GM18511 (cell line): ENCODE measurements around the gene KATNBL1.
"Not testable (repeated sequence)": the region's sequence is repeated elsewhere in the genome, so short reads cannot be mapped to it uniquely, and the experiment has no call there.

ENCODE experiments used
- ATAC-seq: cut with Tn5 transposase; IDR thresholded peaks from one replicate; pipeline ENCODE4 v1.9.1; 2021; ENCODE audit warnings: mild to moderate bottlenecking, moderate library complexity; ENCODE audit not compliant: unreplicated experiment

KATNBL1 gene

GRCh38 chr15:34203305-34203704 lies 6.6 kb downstream of the KATNBL1 start:
- ATAC-seq = no peak

- not testable (repeated sequence) for ATAC-seq
Measured at GRCh38 chr15:34193272-34193671, 16.6 kb downstream of the KATNBL1 start.

DNA sequence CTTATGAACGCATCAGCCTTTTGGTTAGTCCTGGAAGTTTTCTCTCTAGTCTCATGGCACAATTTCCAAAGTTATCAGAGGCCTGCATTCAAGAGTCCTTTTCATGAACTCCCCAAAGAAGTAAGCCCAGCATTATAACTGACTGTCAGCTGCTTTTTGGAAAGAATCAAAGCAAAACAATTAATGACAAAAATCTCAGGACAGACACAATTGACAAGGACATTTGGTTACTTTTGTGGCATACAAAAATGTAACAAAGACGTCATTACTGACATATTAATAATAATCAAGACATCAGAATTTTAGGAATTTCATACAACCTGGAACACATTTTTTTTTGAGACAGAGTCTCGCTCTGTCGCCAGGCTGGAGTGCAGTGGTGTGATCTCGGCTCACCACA lies 21.2 kb downstream of the KATNBL1 start:
- no peak for ATAC-seq

DNA sequence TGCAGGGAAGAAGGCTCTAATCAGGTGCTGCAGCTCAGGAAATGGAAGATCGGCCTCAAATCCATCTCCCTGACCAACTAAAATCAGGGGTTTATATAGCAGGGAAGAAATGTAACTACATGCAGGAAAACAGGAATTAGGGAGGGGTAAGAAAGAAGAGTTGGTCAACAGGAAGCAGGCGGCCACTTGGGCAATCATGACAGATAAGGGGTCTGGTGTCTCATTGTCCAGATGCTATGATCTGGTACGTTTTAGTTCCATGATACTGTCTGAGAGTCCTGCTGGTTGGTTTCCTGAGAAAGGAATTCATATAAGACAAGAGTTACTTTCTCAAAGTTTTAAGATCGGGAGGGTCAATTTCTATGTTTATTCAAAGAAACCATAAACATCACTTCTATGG lies 24.2 kb downstream of the KATNBL1 start:
- no peak for ATAC-seq

- no peak for ATAC-seq
Measured at GRCh38 chr15:34182942-34183341, 27.0 kb downstream of the KATNBL1 start.

DNA sequence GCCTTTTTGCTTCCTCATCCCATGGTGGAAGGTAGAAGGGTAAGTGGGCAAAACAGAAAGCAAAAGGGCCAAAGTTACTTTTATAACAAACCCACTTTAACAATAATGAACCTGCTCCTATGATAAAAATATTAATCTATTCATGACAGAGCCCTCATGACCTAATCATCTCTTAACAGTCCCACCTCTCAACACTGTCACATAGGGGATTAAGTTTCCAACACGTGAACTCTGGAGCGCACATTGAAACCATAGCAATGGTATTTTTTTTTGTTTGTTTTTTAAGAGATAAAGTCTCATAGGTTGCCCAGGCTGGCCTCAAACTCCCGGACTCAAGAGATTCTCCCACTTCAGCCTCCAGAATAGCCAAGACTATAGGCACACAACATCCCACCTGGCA lies 30.7 kb downstream of the KATNBL1 start:
- ATAC-seq = no peak

- ATAC-seq = not testable (repeated sequence)
Measured at GRCh38 chr15:34165987-34166573, 43.8 kb downstream of the KATNBL1 start.

DNA sequence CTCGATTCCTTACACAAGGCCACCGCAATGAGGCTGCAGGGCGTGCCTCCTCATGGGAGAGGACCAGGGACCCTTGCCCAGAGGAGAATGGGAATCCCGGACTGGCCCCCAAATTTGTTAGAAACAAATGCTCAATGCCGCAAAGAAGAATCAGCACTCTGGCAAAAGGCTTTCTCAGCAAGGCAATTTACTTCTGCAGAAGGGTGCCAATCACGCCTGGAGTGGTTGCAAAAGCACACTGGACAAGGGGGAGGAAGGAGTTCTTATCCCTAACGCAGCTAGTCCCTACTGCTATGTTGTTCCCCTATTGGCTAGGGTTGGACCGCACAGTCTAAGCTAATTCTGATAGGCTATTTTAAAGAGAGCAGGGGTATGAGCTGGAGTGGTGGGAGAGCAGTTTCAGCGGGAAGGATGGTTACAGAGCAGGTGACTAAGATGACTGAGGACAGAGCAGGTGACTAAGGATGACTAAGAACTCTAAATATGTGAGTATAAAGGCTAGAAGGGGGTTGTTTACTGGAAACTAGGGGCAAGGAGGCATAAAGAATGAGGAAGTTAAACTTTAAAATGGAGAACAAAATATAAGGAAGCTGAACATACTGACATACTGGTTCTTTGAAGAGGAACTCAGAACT lies 48.5 kb downstream of the KATNBL1 start:
- no peak for ATAC-seq

DNA sequence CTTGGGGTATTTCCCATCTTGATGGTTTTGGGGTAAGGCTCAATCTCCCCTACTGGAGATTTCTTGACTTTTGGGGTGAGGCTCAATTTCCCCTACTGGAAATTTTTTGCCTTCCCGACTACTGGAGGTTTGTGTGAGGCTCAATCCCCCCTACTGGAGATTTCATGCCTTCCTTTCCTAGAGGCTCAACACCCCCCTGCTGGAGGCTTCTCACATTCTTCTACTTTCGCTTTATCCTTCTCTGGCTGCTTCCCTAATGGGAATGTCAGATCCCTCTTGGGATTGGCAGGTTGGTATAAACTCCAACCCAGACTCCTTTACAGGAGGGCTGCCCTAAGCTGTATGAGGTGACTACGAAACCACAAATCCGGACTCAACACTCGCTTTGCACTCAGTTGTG lies 49.2 kb downstream of the KATNBL1 start:
- no peak for ATAC-seq

DNA sequence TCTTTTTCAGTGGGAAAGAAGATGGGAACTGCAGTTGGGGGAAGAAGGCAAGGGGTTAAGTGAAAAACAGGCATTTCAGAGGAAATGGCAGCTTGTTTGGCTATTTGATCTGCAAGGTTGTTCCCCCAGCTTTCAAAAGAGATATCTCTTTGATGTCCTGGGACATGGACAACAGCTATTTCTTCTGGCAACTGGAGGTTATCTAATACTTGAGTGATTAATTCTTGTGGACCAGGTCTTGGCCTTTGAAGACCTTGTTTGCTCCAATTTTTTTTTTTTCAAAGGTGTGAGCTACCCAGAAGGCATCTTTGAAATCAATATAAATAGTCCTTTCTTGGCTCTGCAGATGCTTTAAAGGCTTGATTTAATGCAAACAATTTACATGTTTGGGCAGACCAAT lies 51.5 kb downstream of the KATNBL1 start:
- no peak for ATAC-seq

DNA sequence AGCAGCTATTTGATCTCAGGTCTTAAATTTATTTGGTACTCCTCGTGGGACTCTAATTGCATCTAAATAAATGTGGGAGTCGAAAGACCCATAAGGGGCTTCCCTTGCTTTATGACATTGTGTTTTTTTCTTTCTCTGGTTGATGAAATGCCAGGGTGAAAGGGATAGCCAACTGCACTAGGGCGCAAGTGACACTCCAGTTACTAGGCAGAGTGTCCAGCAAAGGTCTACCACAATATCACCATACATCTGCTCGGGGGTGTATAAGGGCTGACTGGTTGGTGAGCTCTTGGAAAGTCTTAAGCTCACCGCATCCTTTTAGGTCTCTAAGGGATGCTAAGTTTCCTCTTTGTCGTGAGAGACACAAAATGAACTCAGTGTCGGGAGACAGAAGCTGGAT lies 54.0 kb downstream of the KATNBL1 start:
- no peak for ATAC-seq

DNA sequence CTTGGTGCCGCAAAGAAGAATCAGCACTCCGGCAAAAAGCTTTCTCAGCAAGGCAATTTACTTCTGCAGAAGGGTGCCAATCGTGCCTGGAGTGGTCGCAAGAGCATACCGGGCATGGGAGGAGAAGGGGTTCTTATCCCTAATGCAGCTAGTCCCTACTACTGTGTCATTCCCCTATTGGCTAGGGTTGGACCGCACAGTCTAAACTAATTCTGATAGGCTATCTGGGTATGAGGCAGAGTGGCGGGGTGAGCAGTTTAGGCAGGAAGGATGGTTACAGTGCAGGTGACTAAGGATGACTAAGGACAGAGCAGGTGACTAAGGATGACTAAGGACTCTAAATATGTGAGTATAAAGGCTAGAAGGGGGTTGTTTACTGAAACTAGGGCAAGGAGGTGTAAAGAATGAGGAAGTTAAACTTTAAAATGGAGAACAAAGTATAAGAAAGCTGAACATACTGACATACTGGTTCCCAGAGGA lies 55.1 kb downstream of the KATNBL1 start:
- ATAC-seq = no peak

GRCh38 chr15:34147371-34148140 lies 62.3 kb downstream of the KATNBL1 start:
- ATAC-seq = no peak

- no peak for ATAC-seq
Measured at GRCh38 chr15:34133511-34133910, 76.4 kb downstream of the KATNBL1 start.

DNA sequence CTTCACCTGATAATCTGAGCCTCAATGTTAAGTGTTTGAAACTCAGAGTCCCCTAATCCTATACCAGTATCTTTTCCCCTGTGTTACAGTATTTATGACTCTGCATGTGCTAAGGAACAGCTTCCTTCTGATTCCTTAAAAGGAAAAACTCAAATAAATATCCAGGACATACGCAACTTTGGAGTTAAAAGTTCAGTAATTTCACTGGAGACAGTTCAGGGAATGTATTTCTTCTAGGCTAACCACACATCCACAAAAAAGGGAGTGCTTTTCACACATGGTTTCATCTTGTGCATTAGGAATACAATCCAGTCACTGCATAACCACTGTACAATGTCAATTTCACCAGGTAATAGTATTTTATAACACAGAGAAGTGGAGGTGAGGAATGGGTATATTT lies 77.0 kb downstream of the KATNBL1 start:
- ATAC-seq = no peak

GRCh38 chr15:34128898-34129297 lies 81.0 kb downstream of the KATNBL1 start:
- ATAC-seq = no peak

GRCh38 chr15:34126522-34126921 lies 83.4 kb downstream of the KATNBL1 start:
- no peak for ATAC-seq

GRCh38 chr15:34125945-34126344 lies 84.0 kb downstream of the KATNBL1 start:
- ATAC-seq = no peak

GRCh38 chr15:34124651-34125050 lies 85.2 kb downstream of the KATNBL1 start:
- ATAC-seq = no peak

DNA sequence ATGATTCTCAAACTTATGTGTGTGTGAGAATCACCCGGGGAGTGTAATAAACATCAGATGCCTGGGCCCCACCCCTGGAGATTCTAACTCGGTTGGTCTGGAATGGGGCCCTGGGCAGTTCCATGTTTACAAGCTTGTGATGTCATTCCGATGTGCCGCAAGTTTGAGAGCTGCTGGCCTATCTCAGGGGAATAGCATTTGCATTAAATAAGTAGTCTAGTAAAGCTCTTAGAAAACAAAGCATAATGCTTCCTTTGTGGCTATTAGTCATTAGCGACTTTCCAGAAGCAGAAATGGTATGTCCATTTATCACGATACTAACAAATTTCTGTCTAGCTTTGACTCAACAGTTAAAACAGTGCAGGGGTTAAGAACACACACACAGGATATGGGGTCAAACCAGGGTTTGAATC lies 87.1 kb downstream of the KATNBL1 start:
- no peak for ATAC-seq

DNA sequence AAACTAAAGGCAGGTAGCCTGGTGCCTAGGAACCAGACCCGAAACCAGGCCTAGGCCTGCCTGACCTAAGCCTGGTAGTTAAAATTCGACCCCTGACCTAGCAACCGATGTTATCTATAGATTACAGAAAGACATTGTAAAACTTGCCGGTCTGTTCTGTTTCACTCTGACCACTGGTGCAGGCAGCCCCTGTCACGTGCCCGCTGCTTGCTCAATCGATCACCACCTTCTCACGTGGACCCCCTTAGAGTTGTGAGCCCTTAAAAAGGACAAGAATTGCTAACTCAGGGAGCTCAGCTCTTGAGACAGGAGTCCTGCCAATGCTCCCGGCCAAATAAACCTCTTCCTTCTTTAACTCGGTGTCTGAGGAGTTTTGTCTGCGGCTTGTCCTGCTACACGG lies 88.1 kb downstream of the KATNBL1 start:
- ATAC-seq = not testable (repeated sequence)

GRCh38 chr15:34120420-34120819 lies 89.5 kb downstream of the KATNBL1 start:
- not testable (repeated sequence) for ATAC-seq
